Loucy (cell line): Measurements from ENCODE around the gene ADD1.

ENCODE experiments used
- H2AFZ ChIP-seq: fragments of 200-600 bp; sonication (generic); 2 replicates; pipeline ENCODE4 v1.6.0; 2016; ENCODE audit warnings: antibody characterized with exemption, mild to moderate bottlenecking, low read length, moderate library complexity
- H3F3A ChIP-seq: fragments of 200-600 bp; 2 replicates; pipeline ENCODE4 v1.6.0; 2016; ENCODE audit warnings: antibody characterized with exemption, low read depth, mild to moderate bottlenecking
- H3K27me3 ChIP-seq: fragments of 200-600 bp; sonication (generic); 2 replicates; pipeline ENCODE4 v1.6.1; 2014; ENCODE audit warnings: low read length, mild to moderate bottlenecking; ENCODE audit not compliant: insufficient read depth, poor library complexity, severe bottlenecking
- H3K36me3 ChIP-seq: fragments of 200-600 bp; sonication (generic); 2 replicates; pipeline ENCODE4 v1.6.1; 2016; ENCODE audit warnings: low read length; ENCODE audit not compliant: insufficient read depth
- H3K4me1 ChIP-seq: fragments of 200-600 bp; sonication (generic); 2 replicates; pipeline ENCODE4 v1.5.1; 2014; ENCODE audit warnings: low read length, mild to moderate bottlenecking; ENCODE audit not compliant: insufficient read depth, poor library complexity, severe bottlenecking
- H3K4me2 ChIP-seq: fragments of 200-600 bp; sonication (generic); 2 replicates; pipeline ENCODE4 v1.6.0; 2014; ENCODE audit warnings: antibody characterized with exemption, low read length, low read depth, mild to moderate bottlenecking; ENCODE audit not compliant: poor library complexity, severe bottlenecking
- H3K4me3 ChIP-seq: fragments of 200-600 bp; sonication (generic); 2 replicates; pipeline ENCODE4 v1.5.1; 2014; ENCODE audit warnings: low read length, mild to moderate bottlenecking, mixed read lengths; ENCODE audit not compliant: poor library complexity, severe bottlenecking
- H3K79me2 ChIP-seq: fragments of 200-600 bp; sonication (generic); 2 replicates; pipeline ENCODE4 v1.6.1; 2014; ENCODE audit warnings: low read length; ENCODE audit not compliant: insufficient read depth
- H3K9ac ChIP-seq: fragments of 200-600 bp; sonication (generic); 2 replicates; pipeline ENCODE4 v1.6.0; 2014; ENCODE audit warnings: mild to moderate bottlenecking, low read depth, low read length, moderate library complexity; ENCODE audit not compliant: poor library complexity, severe bottlenecking
- H3K9me2 ChIP-seq: fragments of 200-600 bp; sonication (generic); replicated peaks from 2 replicates; pipeline ENCODE4 v1.6.1; 2016; ENCODE audit warnings: low read depth, low read length, mixed read lengths
- H3K9me3 ChIP-seq: fragments of 200-600 bp; sonication (generic); 2 replicates; pipeline ENCODE4 v1.6.1; 2014; ENCODE audit warnings: mild to moderate bottlenecking, antibody characterized with exemption, low read length, low read depth; ENCODE audit not compliant: insufficient read depth
- H4K20me1 ChIP-seq: fragments of 200-600 bp; sonication (generic); 2 replicates; pipeline ENCODE4 v1.6.0; 2014; ENCODE audit warnings: antibody characterized with exemption, low read length, mild to moderate bottlenecking; ENCODE audit not compliant: insufficient read depth, poor library complexity, severe bottlenecking
- CTCF ChIP-seq: fragments of 200-600 bp; sonication (generic); conservative IDR thresholded peaks from 2 replicates; pipeline ENCODE4 v1.5.1; 2014; ENCODE audit warnings: mild to moderate bottlenecking, antibody characterized with exemption, low read length
- EZH2phosphoT487 ChIP-seq: fragments of 200-600 bp; IDR thresholded peaks from 2 replicates; pipeline ENCODE4 v1.6.1; 2018; ENCODE audit warnings: antibody characterized with exemption, mild to moderate bottlenecking, moderate library complexity, borderline replicate concordance

ADD1 gene

GRCh38 chr4:2828758-2829181 lies 14.9 kb upstream of the ADD1 start:
- H3K9me2 ChIP-seq: no peaks in the 10 kb centered on the region
- peaks cover 2% of the 10 kb centered on the region for H4K20me1 ChIP-seq
- no peak overlapping the region for H3K4me3 ChIP-seq
- no peaks in the 10 kb centered on the region for H3K79me2 ChIP-seq
- no peaks in the 10 kb centered on the region for H3K9me3 ChIP-seq
- H3K27me3 ChIP-seq: no peaks in the 10 kb centered on the region
- no peak overlapping the region for H2AFZ ChIP-seq
- H3F3A ChIP-seq: no peaks in the 10 kb centered on the region
- H3K9ac ChIP-seq: no peak overlapping the region
- H3K4me1 ChIP-seq: no peaks in the 10 kb centered on the region
- no peak for TF ChIP-seq CTCF
- TF ChIP-seq EZH2phosphoT487: no peak
- peaks cover 88% of the 10 kb centered on the region; the same call in 1 of the 2 replicates for H3K36me3 ChIP-seq
- H3K4me2 ChIP-seq: no peak overlapping the region

GRCh38 chr4:2829321-2829932 lies 14.2 kb upstream of the ADD1 start:
- H3K4me3 ChIP-seq: no peak overlapping the region
- TF ChIP-seq CTCF: no peak
- peaks cover 6% of the 10 kb centered on the region for H3K4me1 ChIP-seq
- H3K79me2 ChIP-seq: no peaks in the 10 kb centered on the region
- H3K9ac ChIP-seq: no peak overlapping the region
- no peaks in the 10 kb centered on the region for H3K27me3 ChIP-seq
- no peaks in the 10 kb centered on the region for H3K9me2 ChIP-seq
- H3F3A ChIP-seq: no peaks in the 10 kb centered on the region
- peaks cover 5% of the 10 kb centered on the region for H4K20me1 ChIP-seq
- H3K36me3 ChIP-seq: peaks cover 86% of the 10 kb centered on the region; the same call in 1 of the 2 replicates
- no peak overlapping the region for H3K4me2 ChIP-seq
- H2AFZ ChIP-seq: no peak overlapping the region
- no peaks in the 10 kb centered on the region for H3K9me3 ChIP-seq

- Histone ChIP-seq H3K9ac (no peak overlapping the region), H4K20me1 (peaks cover 10% of the 10 kb centered on the region), H3K36me3 (peaks cover 80% of the 10 kb centered on the region; the same call in 1 of the 2 replicates), H3F3A (no peaks in the 10 kb centered on the region), H2AFZ (no peak overlapping the region), H3K79me2 (no peaks in the 10 kb centered on the region), H3K27me3 (no peaks in the 10 kb centered on the region), H3K4me1 (peaks cover 12% of the 10 kb centered on the region), H3K9me3 (no peaks in the 10 kb centered on the region), H3K9me2 (no peaks in the 10 kb centered on the region), H3K4me3 (no peak overlapping the region), H3K4me2 (no peak overlapping the region)
- TF ChIP-seq CTCF (no peak), EZH2phosphoT487 (no peak)
These were observed 13.7 kb upstream of the ADD1 start for GRCh38 chr4:2829933-2830451.
